AG10803 (cell line): ENCODE results near the gene LRP5.

Experiments
- DNase-seq: peaks from one replicate; pipeline ENCODE4 v3.0.0; 2010; ENCODE audit warnings: low read depth
- H3K4me3 ChIP-seq: 2 replicates; pipeline ENCODE4 v1.5.1; 2011; ENCODE audit warnings: mild to moderate bottlenecking, low read length, control low read depth
- CTCF ChIP-seq: conservative IDR thresholded peaks from 2 replicates; pipeline ENCODE4 v1.5.1; 2011; ENCODE audit warnings: mild to moderate bottlenecking, low read length, control low read depth, inconsistent platforms

The LRP5 gene

DNA sequence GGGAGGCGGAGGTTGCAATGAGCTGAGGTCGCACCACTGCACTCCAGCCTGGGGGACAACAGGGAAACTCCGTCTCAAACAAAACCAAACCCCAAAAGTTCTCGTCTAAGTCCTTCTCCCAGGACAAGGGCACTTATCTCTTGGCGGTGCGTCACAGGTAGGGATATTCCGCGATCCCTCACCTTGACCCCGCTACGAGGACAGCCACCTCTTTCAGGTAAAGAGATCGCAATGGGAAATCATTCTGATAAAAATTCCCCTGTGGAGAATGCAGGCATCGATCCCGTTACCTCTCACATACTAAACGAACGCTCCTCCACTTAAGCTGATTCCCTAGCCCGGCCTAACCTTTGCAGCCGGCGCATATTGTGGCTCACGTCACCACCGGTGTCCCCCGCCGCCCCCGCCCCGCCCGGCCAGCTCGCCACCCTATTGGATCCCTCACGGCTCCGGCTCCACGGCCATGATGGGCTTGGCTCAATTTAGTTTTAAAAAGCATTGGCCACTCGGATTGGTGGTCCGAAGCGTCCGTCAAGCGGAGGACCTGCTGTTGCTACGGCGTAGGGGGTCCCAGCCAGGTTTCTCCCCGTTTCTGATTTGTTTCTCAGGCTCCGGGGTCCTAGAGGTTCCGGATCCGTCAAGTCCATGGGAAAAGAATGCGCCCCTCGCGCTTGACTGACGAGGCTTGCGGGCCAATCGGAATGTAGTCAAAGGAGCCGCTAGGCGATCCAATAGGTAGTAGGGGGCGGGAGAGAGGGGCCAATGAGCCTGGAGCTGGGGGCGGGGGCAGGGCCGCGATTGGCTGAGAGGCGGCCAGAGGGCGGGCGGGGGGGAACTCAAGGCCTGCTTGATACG, 147.7 kb downstream of the LRP5 start:
- TF ChIP-seq CTCF, result no peak
- peak overlapping the region; percentile 88 for H3K4me3 ChIP-seq
- peak; percentile 98 for DNase-seq

DNA sequence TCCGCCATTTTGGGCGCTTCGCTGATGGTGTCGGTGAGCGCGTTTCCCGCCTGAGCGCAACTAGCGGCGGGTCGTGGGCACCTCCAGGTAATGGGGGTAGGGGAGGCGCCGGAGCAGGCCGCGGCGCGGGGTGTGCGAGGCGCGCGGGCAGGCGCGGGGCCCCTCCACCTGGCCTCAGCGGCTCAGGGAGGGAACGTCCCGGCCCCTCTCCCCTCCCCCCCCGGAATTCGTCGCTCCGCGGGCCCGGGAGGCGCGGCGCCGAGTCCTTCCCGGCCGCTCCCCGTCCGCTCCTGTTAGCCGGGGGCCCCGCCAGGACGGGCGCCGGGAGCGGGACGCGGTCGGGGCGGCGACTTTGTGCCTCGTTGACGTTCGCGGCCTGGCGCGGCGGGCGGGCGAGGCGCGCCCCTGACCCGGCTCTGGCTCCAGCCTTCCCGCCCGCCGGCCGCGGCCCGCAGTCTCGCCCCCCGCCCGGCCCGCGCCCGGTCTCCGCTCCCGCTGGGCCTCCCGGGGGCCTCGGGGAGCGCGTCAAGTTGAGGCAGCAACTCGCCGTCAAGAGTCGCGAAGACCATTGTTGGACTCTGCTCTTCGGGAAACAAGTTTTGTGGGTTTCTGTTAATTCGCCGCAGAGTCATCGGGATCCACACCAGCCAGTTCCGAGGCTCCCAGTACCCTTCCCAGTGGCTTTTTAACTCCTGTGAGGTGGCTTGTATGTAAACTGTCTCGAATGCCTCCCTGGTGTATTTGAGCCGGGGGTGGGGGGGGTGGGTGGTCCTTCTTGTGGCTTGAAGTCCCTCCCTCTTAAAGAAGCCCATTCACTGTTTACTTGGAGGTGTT, 148.6 kb downstream of the LRP5 start, which contains the start of gene PPP6R3:
Gene PPP6R3 (plus strand): TSS at position 12 of the 834 bp plus-strand sequence. CDS start 76,913 bp downstream, outside the sequence.
- peak; percentile 29 for DNase-seq
- no peak for TF ChIP-seq CTCF
- H3K4me3 ChIP-seq, result peak within 1 kb of the TSS; percentile 88

- peak overlapping the region; percentile 88 for H3K4me3 ChIP-seq
Measured at GRCh38 chr11:68461575-68461917, 149.2 kb downstream of the LRP5 start.

DNA sequence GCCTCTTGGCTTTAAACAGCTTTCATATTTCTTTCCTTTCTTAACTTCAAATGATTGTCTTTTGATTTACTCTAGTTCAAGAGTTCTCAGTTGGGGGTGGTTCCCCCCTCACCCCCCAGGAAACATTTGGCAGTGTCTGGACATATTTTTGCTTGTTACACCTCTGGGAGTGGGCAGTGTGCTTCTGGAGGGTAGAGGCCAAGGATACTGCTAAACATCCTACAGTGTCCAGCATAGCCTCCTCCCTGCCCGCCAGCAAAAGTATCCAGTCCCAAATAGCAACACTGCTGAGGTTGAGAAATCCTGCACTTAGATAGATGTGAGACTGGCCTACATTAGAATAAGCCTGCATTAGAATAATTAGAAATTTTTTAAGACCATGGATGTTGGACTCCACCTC, 151.3 kb downstream of the LRP5 start:
- DNase-seq, result no peak
- no peak for TF ChIP-seq CTCF
- H3K4me3 ChIP-seq, result no peak overlapping the region

More at GRCh38 chr11:68461575-68461917, 149.2 kb downstream of the LRP5 start:
- no peak for TF ChIP-seq CTCF
- DNase-seq, result no peak

DNA sequence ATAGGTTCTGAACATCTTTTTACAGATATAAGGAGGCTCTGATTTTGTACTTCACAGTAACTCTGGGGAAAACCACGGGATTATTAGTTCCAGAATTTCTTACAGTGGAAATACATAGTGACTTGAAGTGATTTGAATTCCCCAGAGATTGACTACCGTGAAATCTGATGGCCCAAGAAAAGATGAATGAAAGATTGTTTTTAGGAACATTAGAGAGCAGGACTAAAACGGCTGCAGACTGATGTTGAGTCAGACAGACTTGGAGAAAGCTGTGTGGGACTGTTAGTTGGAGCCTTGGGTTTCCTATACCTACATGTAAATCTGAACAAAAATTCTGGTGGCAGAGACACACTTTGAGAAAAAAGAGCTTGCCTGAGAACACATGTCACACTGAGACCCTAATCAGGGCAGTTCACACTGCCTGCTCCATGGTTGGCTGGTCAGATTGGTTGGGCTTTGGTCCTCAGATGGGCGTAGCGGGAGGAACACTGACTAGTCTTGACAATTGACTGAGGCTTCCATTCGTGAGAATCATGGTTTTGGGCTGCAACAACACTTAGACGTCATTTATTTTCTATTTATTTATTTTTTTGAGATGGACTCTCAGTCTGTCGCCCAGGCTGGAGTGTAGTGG, 154.9 kb downstream of the LRP5 start:
- no peak overlapping the region for H3K4me3 ChIP-seq
- DNase-seq, result no peak
- TF ChIP-seq CTCF, result no peak

- H3K4me3 ChIP-seq, result no peak overlapping the region
- no peak for DNase-seq
- TF ChIP-seq CTCF, result no peak
Measured at GRCh38 chr11:68468217-68468828, 155.9 kb downstream of the LRP5 start.
